HG03060 (cell line): Measurements from ENCODE around the gene CCDC127.
"Not testable (repeated sequence)": the region's sequence is repeated elsewhere in the genome, so short reads cannot be mapped to it uniquely, and the experiment has no call there.

Source experiments
- ATAC-seq: cut with Tn5 transposase; IDR thresholded peaks from one replicate; pipeline ENCODE4 v1.9.1; 2021; ENCODE audit warnings: low read depth, moderate number of reproducible peaks; ENCODE audit not compliant: unreplicated experiment

Gene CCDC127

DNA sequence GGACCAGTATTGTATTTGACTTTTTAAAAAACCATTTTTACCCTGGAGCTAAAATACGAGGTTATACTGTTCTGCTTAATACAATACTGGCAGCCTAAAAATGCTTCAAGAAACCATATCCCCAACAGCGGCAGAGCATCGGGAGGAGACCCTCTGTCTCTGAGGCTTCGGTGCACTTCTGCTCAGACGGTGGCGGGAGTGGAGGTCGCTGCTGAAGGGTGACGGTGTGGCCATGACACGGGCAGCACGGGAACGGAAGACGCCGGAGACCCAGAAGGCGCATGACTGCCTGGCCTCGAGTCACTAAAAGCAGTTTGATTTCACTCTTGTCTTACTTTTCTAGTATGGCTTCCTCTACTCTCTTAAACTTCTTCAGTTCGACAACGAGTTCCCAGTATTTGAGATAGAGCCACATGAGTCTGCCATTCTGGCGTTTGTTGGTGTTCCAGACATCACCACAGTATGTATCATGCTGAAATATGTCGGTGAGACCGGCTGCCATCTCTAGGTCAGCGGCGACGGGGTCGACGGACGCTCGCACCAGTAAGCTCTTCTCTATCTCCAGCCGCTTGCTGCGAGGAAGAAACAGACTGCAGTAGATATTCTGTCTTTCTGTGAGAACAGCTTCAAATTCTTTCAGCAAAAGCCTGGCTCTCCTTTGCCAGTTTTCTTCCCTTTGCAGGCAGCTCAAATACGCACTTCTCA, 12.8 kb downstream of the CCDC127 start:
- ATAC-seq = no peak

DNA sequence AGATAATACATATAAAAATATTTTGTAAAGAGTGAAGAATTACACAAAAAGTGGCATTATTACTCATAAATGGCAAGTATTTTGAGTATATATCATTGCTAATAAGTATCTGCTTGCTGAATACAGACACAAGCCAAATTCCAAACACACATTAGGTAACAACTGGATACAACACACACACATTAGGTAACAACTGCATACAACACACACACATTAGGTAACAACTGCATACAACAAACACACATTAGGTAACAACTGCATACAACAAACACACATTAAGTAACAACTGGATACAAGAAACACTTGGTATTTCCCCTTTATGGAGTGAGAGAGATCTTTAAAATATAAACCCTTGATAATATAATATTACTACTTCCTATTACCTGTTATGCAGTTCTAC, 13.5 kb downstream of the CCDC127 start:
- no peak for ATAC-seq

- ATAC-seq = no peak
These were observed 14.0 kb downstream of the CCDC127 start for GRCh38 chr5:204001-204400.

DNA sequence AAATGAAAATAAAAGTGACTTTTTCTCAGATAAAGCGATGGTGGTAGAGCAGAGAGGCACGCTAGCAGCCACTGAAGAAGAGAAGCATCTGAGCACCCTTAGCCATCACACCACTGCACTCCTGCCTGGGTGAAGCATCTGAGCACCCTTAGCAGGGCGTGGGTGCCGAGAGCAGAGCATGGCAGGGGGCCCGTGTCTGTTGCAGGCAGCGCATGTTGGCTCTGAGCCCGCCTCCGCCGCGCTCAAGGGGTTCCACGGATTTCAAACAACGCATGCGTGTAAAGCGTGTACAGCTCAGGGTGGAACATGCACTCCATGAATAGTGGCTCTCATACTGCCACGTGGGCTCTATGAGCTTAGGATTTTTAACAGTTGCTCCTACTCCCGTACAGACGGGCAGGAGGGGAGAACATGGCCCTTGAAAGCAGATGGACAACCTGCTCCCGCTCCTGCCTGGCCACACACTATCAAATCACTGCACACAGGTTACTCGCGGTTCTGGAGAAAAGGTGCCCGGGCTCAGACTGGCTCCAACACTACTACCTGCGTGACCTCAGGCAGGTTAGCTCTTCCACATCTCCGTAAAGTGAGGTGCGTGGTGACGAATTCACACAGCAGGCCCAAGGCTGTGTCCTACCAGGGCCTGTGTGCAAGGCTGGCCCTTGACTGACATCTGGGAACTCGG, 14.6 kb downstream of the CCDC127 start:
- ATAC-seq = no peak

DNA sequence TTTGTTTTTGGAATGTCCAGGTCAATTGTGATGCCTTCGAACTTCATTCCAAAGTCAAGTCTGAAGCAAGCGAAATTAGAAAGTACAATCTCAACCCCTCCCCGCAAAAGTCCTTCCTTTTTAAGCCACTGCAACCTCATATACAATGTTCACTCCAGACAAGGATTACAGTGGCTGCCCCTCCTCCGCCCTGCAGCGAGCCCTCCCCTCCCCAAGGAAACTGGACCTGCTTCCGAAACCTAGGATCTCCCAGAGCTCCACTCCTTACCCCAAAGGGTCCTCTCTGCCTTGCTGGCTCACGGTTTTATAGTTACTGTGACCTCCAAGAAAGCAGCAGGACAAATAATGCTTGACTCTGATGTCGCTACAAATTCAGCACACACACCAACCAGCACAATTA, 16.3 kb downstream of the CCDC127 start:
- no peak for ATAC-seq

GRCh38 chr5:200985-201384, 17.0 kb downstream of the CCDC127 start:
- no peak for ATAC-seq

GRCh38 chr5:199950-200645, 17.9 kb downstream of the CCDC127 start:
- ATAC-seq = no peak

DNA sequence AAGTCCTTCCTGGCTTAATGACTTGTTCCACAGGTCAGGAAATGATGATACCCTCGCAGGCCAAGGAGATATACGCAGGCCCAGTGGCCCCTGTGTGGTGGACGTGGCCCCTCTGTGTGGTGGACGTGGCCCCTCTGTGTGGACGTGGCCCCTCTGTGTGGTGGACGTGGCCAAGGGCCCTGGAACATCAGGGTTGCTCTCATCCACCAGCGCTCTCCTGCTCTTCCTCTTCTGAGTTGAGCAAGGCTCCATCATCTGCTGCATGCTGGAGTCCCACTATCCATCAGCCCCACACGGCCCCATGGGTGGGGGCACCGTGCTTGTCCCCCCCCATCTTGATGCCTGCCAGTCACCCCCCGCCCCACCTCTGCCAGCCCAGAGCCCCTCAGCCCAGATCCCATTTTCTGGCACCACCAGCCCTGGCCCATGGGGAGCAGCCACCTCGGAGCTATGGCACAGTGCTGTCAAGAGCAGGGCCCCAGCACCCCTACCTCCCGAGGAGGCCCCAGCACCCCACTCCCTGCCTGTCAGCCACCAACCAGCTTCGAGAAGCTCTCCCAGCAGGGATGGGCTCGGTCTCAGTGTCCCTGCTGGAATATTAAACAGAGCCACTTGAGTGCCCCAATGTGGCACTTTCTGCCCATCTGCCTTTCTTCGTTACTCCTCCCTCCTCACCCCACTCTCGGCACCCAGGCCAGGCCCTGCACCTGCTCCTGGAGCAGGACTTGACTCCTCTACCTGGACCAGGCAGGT, 18.6 kb downstream of the CCDC127 start:
- no peak for ATAC-seq

GRCh38 chr5:198516-199196, 19.3 kb downstream of the CCDC127 start:
- ATAC-seq = no peak

- no peak for ATAC-seq
These were observed 20.0 kb downstream of the CCDC127 start for GRCh38 chr5:197892-198489.

DNA sequence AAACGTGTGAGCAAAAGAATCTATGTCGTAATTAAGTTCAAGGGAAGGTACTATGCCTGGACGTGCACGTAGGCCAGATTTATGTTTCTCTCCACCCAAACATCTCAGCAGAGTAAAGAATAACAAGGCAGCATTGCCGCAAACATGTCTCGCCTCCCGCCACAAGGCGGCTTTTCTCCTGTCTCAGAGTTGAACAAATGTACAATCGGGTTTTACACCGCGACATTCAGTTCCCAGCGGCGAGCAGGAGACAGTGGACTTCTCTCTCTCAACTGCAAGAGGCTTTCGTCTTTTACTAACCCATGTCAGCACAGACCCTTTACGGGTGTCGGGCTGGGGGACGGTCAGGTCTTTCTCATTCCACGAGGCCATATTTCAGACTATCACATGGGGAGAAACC, 20.9 kb downstream of the CCDC127 start:
- ATAC-seq = not testable (repeated sequence)

DNA sequence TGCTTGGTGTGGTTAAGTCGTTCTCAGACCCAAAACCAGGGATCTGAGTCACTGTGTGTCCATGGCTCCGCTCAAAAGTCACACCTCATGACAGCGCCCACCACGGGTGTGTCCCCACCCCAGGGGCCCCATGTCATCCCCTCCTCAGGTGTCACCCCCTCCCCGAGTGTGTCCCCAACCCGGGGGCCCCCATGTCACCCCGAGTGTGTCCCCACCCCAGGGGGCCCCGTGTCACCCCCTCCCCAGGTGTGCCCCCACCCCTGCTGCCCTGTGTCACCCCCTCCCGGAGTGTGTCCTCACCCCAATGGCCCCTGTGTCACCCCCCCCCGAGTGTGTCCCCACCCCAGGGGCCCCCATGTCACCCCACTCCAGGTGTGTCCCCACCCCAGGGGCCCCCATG, 21.6 kb downstream of the CCDC127 start:
- no peak for ATAC-seq

- ATAC-seq = no peak
These were observed 22.4 kb downstream of the CCDC127 start for GRCh38 chr5:195401-196160.

DNA sequence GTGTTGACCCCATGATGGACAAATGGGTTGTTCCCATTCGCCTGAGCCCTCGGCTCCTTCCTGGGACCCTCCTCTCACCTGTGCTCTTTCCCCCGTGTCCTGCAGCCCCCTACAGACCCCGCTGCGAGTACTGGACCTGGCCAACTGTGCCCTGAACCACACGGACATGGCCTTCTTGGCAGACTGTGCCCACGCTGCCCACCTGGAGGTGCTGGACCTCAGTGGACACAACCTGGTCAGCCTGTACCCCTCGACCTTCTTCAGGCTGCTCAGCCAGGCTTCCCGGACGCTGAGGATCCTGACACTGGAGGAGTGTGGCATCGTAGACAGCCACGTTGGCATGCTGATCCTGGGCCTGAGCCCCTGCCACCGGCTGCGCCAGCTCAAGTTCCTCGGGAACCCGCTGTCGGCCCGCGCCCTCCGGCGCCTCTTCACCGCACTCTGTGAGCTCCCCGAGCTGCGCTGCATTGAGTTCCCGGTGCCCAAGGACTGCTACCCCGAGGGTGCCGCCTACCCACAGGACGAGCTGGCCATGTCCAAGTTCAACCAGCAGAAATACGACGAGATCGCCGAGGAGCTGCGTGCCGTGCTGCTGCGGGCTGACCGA, 23.2 kb downstream of the CCDC127 start:
- no peak for ATAC-seq

GRCh38 chr5:194102-194501, 23.9 kb downstream of the CCDC127 start:
- no peak for ATAC-seq

GRCh38 chr5:192970-193831, 24.8 kb downstream of the CCDC127 start:
- no peak for ATAC-seq

- ATAC-seq = no peak
These were observed 25.3 kb downstream of the CCDC127 start for GRCh38 chr5:192691-192969.

DNA sequence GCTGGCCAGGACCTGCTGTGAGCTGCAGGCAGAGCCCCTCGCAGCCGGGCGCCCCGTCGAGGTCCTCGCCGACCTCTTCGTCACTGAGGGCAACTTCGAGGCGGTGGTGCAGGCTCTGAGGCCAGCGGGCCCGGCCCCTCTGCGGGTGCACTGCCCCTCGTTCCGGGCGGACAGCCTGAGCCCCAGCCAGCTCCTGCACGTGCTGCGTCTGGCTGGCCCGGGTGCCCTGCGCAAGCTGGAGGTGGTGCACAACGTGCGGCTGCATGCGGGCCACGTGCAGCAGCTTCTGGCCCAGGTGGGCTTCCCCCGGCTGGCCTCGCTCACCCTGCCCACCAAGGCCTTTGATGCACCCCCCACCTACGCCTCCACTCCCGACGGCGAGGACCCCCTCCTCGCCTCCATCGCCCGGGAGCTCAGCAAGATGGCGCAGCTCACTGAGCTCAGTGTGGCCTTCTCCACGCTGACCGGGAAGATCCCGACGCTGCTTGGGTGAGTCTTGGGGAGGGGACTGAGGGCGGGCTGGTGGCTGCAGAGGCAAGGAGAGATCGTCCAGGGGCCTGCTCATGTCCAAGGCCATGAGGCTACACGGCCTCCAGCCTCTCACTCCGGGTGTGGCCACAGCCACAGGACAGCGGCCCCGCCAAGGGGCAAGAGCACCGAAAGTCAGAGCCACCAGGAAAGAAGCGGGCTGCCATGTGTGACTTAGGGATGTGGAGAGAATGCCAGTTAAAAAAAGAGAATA, 25.8 kb downstream of the CCDC127 start:
- ATAC-seq = no peak
